ENCODE measurements around the gene NDRG3.
A peak's percentile ranks its signal among the peaks of the same experiment; 100 is the strongest.
"Not testable (repeated sequence)": the region's sequence is repeated elsewhere in the genome, so short reads cannot be mapped to it uniquely, and the experiment has no call there.

The NDRG3 gene

GRCh38 chr20:36700438-36700837 is 45.5 kb downstream of the NDRG3 start:
- ATAC-seq (replicated peaks) (no peak), DNase-seq (no peak)
- H3K4me3 Mint-ChIP-seq: no peak overlapping the region
- peaks cover 3 to 6% of the 10 kb centered on the region in 2 donors for H3K4me1 Mint-ChIP-seq
- peaks cover 11 to 20% of the 10 kb centered on the region in 2 donors for H3K36me3 Mint-ChIP-seq
- no peaks in the 10 kb centered on the region for H3K9me3 Mint-ChIP-seq
- no peaks in the 10 kb centered on the region for H3K27me3 Mint-ChIP-seq
- H3K27ac Mint-ChIP-seq: no peak overlapping the region

- H3K27me3 Mint-ChIP-seq; ATAC-seq (replicated peaks); H3K4me3 Mint-ChIP-seq; H3K27ac Mint-ChIP-seq; H3K9me3 Mint-ChIP-seq; DNase-seq; H3K4me1 Mint-ChIP-seq: not testable (repeated sequence)
- peaks cover 14 to 17% of the 10 kb centered on the region in 2 donors for H3K36me3 Mint-ChIP-seq
These were observed 50.4 kb downstream of the NDRG3 start for GRCh38 chr20:36695467-36695866.

- H3K27ac Mint-ChIP-seq: no peak overlapping the region
- no peaks in the 10 kb centered on the region for H3K27me3 Mint-ChIP-seq
- peaks cover 1 to 8% of the 10 kb centered on the region in 2 donors for H3K36me3 Mint-ChIP-seq
- DNase-seq (no peak), ATAC-seq (replicated peaks) (no peak)
- H3K4me3 Mint-ChIP-seq: no peak overlapping the region
- no peaks in the 10 kb centered on the region for H3K9me3 Mint-ChIP-seq
- no peaks in the 10 kb centered on the region for H3K4me1 Mint-ChIP-seq
These were observed 57.3 kb downstream of the NDRG3 start for GRCh38 chr20:36688630-36689029.

- no peaks in the 10 kb centered on the region for H3K27me3 Mint-ChIP-seq
- no peak for DNase-seq
- no peak for ATAC-seq (replicated peaks)
- H3K27ac Mint-ChIP-seq: no peak overlapping the region
- peaks cover 1 to 8% of the 10 kb centered on the region in 2 donors for H3K36me3 Mint-ChIP-seq
- no peak overlapping the region for H3K4me3 Mint-ChIP-seq
- H3K4me1 Mint-ChIP-seq: no peaks in the 10 kb centered on the region
- no peaks in the 10 kb centered on the region for H3K9me3 Mint-ChIP-seq
These were observed 58.0 kb downstream of the NDRG3 start for GRCh38 chr20:36687850-36688249.

DNA sequence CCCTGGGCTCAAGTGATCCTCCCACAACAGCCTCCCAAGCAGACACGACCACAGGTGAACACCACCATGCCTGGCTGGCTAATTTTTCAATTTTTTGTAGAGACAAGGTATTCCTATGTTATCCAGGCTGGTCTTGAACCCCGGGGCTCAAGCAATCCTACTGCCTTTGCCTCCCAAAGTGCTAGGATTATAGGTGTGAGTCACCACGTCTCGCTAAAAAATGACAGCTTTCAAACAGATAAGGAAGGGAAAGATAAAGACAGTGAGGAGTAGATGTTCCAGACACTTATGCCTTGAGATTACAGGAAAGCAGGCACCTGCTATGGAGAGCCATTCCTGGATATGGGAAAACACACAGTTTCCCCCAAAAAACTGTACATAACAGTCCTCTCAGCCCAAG is 58.9 kb downstream of the NDRG3 start:
- Mint-ChIP-seq H3K27me3 (no peaks in the 10 kb centered on the region), H3K27ac (no peak overlapping the region), H3K4me3 (no peak overlapping the region), H3K4me1 (no peaks in the 10 kb centered on the region), H3K9me3 (no peaks in the 10 kb centered on the region), H3K36me3 (peaks cover 1 to 16% of the 10 kb centered on the region in 2 donors)
- ATAC-seq (replicated peaks) (no peak), DNase-seq (no peak)

- H3K27me3 Mint-ChIP-seq: no peaks in the 10 kb centered on the region
- no peaks in the 10 kb centered on the region for H3K4me1 Mint-ChIP-seq
- no peak overlapping the region for H3K27ac Mint-ChIP-seq
- H3K9me3 Mint-ChIP-seq: no peaks in the 10 kb centered on the region
- ATAC-seq (replicated peaks) (no peak), DNase-seq (no peak)
- H3K36me3 Mint-ChIP-seq: peaks cover 1 to 16% of the 10 kb centered on the region in 2 donors
- H3K4me3 Mint-ChIP-seq: no peak overlapping the region
These were observed 59.4 kb downstream of the NDRG3 start for GRCh38 chr20:36686504-36686903.

DNA sequence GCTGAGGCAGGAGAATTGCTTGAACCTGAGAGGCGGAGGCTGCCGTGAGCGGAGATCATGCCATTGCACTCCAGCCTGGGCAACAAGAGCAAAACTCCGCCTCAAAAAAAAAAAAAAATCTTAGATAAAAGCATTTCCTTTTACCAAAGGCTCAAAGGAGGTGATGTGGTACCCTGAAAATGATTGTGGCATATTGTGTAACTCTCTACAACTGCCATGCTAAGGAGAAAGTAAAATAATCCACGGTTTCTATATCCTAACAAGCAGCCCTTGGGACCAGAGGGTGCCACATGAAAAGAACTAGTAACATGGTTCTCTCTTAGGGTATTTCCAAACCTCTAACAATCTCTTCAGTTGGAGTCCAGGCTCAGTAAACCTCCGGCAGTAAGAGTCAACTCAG is 61.1 kb downstream of the NDRG3 start:
- no peak overlapping the region for H3K4me3 Mint-ChIP-seq
- no peaks in the 10 kb centered on the region for H3K4me1 Mint-ChIP-seq
- DNase-seq (no peak), ATAC-seq (replicated peaks) (no peak)
- no peaks in the 10 kb centered on the region for H3K9me3 Mint-ChIP-seq
- H3K36me3 Mint-ChIP-seq: peaks cover 1 to 16% of the 10 kb centered on the region in 2 donors
- no peak overlapping the region for H3K27ac Mint-ChIP-seq
- H3K27me3 Mint-ChIP-seq: no peaks in the 10 kb centered on the region

DNA sequence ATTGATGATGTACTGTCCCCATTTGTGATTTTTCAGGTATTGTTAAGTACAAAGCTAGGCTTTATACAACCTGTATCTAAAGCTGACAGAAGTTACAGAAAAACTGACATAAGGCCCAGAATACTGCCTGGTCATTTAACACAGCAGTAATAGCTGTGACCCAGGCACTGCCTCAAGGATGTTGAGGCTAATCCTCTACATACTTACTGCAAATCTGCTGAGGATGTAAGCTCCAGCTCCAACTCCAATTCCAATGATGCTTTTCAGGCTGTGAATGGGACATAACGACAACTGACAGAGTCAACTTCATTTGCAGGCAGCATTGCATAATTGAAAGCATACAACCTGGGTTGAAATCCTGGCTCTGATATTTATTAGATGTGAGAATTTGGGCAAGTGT is 63.6 kb downstream of the NDRG3 start:
- peaks cover 9 to 29% of the 10 kb centered on the region in 2 donors for H3K36me3 Mint-ChIP-seq
- DNase-seq (no peak), ATAC-seq (replicated peaks) (no peak)
- no peak overlapping the region for H3K27ac Mint-ChIP-seq
- H3K4me3 Mint-ChIP-seq: no peak overlapping the region
- no peaks in the 10 kb centered on the region for H3K27me3 Mint-ChIP-seq
- no peaks in the 10 kb centered on the region for H3K9me3 Mint-ChIP-seq
- H3K4me1 Mint-ChIP-seq: no peaks in the 10 kb centered on the region

GRCh38 chr20:36677422-36677771 is 68.5 kb downstream of the NDRG3 start:
- no peak overlapping the region for H3K27ac Mint-ChIP-seq
- DNase-seq: no peak
- ATAC-seq (replicated peaks): no peak
- no peaks in the 10 kb centered on the region for H3K9me3 Mint-ChIP-seq
- H3K4me1 Mint-ChIP-seq: no peaks in the 10 kb centered on the region
- H3K4me3 Mint-ChIP-seq: no peak overlapping the region
- H3K27me3 Mint-ChIP-seq: no peaks in the 10 kb centered on the region
- H3K36me3 Mint-ChIP-seq: peaks cover 9 to 19% of the 10 kb centered on the region in 2 donors

- no peaks in the 10 kb centered on the region for H3K4me1 Mint-ChIP-seq
- no peak overlapping the region for H3K27ac Mint-ChIP-seq
- H3K4me3 Mint-ChIP-seq: no peak overlapping the region
- H3K36me3 Mint-ChIP-seq: peaks cover 9 to 17% of the 10 kb centered on the region in 2 donors
- ATAC-seq (replicated peaks) (no peak), DNase-seq (no peak)
- no peaks in the 10 kb centered on the region for H3K9me3 Mint-ChIP-seq
- H3K27me3 Mint-ChIP-seq: no peaks in the 10 kb centered on the region
These were observed 69.0 kb downstream of the NDRG3 start for GRCh38 chr20:36676701-36677421.

DNA sequence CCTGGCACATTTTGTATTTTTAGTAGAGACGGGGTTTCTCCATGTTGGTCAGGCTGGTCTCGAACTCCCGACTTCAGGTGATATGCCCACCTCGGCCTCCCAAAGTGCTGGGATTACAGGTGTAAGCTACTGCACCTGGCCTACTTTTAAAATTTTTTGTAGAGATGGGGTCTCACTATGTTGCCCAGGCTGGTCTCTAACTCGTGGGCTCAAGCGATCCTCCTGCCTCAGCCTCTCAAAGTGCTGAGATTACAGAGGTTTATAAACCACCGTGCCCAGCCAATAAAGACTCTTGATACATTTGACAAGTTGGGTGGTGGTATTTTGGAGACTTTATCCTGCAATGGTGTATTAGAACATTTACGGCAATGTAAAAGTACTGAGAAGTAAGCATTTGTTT is 70.3 kb downstream of the NDRG3 start:
- not testable (repeated sequence) for H3K27ac Mint-ChIP-seq; H3K9me3 Mint-ChIP-seq; H3K27me3 Mint-ChIP-seq; H3K4me1 Mint-ChIP-seq; DNase-seq; H3K4me3 Mint-ChIP-seq; ATAC-seq (replicated peaks)
- H3K36me3 Mint-ChIP-seq: peaks cover 12 to 20% of the 10 kb centered on the region in 2 donors

- no peak for ATAC-seq (replicated peaks)
- no peaks in the 10 kb centered on the region for H3K27me3 Mint-ChIP-seq
- H3K4me3 Mint-ChIP-seq: no peak overlapping the region
These were observed 72.9 kb downstream of the NDRG3 start for GRCh38 chr20:36672991-36673390.

GRCh38 chr20:36670665-36671357 is 75.1 kb downstream of the NDRG3 start:
- no peaks in the 10 kb centered on the region for H3K27me3 Mint-ChIP-seq
- H3K27ac Mint-ChIP-seq: no peak overlapping the region

More at GRCh38 chr20:36672991-36673390, 72.9 kb downstream of the NDRG3 start:
- H3K27ac Mint-ChIP-seq: no peak overlapping the region
- peaks cover 14 to 20% of the 10 kb centered on the region in 2 donors for H3K36me3 Mint-ChIP-seq
- DNase-seq: no peak
- no peaks in the 10 kb centered on the region for H3K4me1 Mint-ChIP-seq
- H3K9me3 Mint-ChIP-seq: no peaks in the 10 kb centered on the region

DNA sequence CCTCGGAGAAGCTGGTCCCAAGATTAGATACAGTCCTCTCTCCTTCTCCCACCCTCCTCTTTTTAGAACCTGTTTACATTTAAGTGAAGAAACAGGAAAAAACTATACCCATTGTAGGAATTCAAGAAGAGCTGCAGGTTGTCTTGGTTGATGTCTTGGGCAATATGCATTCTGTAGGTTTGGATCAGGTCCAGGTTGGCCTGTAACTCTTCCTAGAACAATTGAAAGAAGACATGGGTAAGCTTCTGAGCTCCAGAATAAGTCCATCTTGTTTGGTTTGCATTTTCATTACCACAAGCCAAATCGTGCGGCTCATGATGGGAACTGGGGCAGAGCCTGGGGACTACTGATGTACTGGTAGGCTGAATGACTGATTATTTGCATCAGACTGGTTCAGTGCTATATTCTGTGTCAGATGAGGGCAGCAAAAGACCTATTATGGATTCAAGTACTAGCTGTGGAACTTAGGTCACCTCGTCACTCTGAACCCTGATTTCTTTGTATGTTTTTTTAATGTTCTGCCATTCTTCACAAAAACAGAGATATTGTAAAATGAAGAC is 79.6 kb downstream of the NDRG3 start:
- DNase-seq (no peak), ATAC-seq (replicated peaks) (peak in 1 of 2 donors; percentile 62)
- Mint-ChIP-seq H3K4me3 (no peak overlapping the region), H3K4me1 (peaks cover 0 to 8% of the 10 kb centered on the region in 2 donors), H3K27me3 (no peaks in the 10 kb centered on the region), H3K9me3 (no peaks in the 10 kb centered on the region), H3K36me3 (peaks cover 10 to 22% of the 10 kb centered on the region in 2 donors), H3K27ac (no peak overlapping the region)

More at GRCh38 chr20:36670665-36671357, 75.1 kb downstream of the NDRG3 start:
- Mint-ChIP-seq H3K4me1 (no peaks in the 10 kb centered on the region), H3K9me3 (no peaks in the 10 kb centered on the region), H3K36me3 (peaks cover 8 to 17% of the 10 kb centered on the region in 2 donors), H3K4me3 (no peak overlapping the region)
- DNase-seq (no peak), ATAC-seq (replicated peaks) (no peak)

GRCh38 chr20:36663031-36663430 is 82.9 kb downstream of the NDRG3 start:
- peaks cover 0 to 12% of the 10 kb centered on the region in 2 donors for H3K4me1 Mint-ChIP-seq
- peaks cover 13 to 23% of the 10 kb centered on the region in 2 donors for H3K36me3 Mint-ChIP-seq
- no peaks in the 10 kb centered on the region for H3K9me3 Mint-ChIP-seq
- no peak overlapping the region for H3K27ac Mint-ChIP-seq
- no peak for DNase-seq
- H3K27me3 Mint-ChIP-seq: no peaks in the 10 kb centered on the region
- no peak overlapping the region for H3K4me3 Mint-ChIP-seq
- ATAC-seq (replicated peaks): peak; percentile 41 to 77
